GM04504 (cell line): ENCODE results near the gene INIP.
A peak's percentile ranks its signal among the peaks of the same experiment; 100 is the strongest.

Experiments
- DNase-seq: peaks from one replicate; pipeline ENCODE4 v3.0.0-alpha.2; 2012; ENCODE audit warnings: low read depth

INIP gene, protein sequence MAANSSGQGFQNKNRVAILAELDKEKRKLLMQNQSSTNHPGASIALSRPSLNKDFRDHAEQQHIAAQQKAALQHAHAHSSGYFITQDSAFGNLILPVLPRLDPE

DNA sequence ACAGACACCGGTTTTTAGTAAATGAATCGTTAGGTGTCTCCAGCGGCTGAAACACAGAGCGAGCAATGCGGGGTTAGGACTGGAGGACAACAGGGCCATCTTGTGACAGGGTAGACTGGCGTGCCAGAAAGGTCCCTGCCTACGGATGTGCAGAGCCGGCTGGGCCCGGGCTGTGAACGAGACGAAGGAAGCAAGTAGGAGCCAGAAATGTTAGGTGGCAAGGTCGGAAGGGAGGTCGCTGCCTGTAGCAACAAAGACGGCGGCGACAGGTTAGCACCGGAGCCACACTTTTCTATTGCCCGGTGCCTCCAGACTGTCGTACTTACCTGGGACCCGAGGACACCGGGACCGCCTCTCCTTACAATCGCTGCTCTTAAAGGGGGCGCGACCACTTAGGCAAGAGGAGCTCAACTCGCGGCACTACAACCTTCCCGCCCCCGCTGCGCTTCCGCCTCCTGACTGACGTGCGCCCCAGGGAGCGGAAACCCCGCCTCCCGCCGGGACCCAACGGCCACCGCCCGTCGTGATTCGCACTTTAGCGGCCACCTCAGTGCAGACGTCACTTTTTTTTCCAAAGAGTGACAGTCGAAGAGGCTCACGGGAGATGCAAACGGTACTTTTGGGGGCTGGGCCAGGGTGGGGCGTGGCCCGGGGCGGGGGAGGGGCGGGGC is at the start of gene INIP:
Gene INIP, minus strand, starts transcription at position 457 of the 671 bp plus-strand sequence. CDS start 1,632 bp downstream, outside the sequence.
- DNase-seq, result peak; percentile 91

DNA sequence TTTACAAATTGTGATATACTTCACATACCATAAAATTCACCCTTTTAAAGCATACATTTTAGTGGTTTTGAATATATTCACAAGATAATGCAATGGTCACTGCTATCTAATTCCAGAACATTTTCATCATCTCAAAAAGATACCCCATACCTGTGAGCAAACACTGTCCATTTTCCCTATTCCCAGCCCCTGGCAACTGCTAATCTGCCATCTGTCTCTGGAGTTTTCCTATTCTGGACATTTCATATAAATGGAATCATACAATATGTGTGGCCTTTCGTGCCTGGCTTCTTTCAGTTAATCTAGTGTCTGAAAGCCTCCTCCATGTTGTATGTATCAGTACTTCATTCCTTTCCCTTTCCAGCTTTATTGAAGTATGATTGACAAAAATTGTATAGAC is 47.4 kb upstream of the INIP start:
- no peak for DNase-seq

DNA sequence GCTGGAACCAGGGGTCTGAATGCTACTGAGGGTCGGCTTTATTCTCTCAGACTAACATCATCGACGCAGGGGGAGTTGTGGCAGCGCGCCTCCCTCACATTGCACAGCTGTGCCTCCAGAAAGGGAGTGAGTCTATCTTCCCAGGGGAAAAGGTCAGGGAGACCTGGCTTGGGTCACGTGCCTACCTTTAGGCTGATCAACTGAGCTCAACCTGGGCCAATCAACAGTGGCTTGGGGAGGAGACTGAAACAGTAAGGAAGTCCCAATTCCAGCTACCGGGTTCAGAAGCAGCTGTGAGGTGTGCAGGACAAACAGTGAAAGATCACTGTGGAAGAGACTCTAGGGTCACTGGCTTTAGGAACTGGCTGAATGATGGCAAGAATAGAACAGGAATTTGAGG is 46.9 kb upstream of the INIP start:
- no peak for DNase-seq

DNA sequence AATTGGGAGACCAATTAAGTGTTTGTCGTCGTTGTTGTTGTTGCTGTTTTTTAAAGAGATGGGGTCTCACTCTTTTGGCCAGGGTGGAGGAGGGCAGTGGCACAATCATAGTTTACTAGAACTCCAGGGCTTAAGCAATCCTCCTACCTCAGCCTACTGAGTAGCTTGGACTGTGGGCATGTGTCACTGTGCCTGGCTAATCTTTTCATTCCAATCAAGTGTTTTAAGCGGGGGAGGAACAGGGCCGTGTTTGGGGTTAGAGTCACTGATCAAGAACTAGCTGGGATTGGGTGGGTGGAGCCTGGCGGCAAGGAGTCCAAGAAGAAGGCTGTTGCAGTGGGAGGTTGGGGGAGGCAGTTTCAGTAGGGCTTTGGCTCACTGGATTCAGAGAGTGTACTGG is 46.4 kb upstream of the INIP start:
- no peak for DNase-seq

DNA sequence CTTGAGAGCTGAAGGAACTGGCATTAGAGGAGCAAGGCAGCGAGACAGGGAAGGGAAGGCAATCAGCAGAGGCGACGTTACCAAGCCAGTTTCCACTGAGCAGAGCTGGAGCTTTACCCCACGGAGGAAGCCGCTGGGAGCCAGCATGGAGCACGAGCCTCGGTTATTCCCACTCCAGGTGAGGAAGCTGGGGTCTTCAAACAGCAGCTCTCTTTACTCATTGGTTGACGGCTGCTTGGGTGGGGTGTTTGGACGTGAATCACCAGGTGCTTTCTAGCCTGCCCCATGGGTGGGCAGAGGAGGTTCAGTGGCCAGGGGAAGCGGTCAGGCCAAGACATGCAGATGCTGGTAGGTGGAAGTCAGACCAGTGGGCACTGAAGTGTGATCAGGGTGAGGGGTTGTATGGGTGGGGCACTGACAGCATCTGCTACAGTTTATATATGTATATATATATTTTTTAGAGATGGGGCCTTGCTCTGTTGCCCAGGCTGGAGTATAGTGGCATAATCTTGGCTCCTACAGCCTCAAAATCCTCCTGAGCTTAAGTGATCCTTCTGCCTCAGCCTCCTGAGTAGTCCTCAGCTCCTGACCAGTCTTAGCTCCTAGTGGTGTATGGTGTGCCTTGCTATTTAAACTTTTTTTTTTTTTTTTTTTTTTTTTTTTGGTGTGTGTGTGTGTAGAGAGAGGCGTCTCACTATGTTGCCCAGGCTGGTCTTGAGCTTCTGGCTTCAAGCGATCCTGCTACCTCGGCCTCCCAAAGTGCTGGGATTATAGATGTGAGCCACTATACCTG is 45.0 kb upstream of the INIP start:
- no peak for DNase-seq

DNA sequence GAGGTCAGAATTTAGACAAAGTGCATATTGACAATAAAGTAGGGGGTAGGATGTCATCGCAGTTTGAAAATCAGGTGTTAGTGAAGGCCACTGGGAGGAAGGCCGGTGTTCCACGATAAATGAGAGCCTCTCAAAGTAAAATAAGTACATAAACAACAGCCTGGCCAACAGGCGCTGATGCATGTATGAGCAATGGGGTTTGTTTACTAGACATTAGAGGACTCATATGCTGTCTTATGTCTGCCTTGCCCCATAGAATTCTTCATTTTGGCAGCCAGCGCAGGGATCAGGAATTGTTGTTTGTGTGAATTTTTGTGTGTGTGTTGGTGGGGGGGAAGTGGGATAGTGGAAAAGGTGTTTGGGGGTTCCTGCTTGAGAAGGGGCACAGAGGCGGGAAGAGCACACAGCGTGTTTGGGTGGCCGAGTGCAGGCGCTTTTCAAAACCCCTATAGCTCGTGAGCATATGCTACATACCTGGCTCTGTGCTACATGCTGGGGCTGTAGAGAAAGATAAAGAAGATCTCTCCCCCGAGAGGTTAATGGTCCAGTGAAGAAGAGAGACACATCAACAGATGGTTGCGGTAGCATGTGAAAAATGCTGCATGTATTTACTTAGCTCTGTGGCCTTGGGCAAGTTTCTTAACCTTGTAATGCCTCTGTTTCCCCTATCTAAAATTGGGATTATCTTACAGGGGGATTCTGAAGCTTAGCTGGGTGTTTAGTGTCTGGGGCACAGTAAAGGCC is 44.2 kb upstream of the INIP start:
- DNase-seq, result no peak

DNA sequence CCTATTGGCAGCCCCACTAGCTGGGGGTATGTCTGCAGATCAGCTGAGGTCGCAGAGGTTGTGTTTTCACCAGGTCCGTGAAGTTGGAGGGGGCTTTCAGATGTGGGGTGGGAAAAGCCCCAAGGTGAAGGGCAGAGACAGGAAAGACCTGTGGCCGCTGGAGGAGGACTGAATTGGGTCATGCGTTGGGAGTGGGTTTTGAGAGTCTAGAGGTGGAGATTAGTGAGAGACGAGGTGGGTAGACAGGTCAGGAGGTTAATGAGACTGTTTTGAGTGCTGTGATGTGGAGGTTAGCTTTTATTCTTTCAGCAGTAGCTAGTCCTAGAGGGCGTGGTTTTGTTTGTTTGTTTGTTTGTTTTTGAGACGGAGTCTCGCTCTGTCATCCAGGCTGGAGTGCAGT is 42.9 kb upstream of the INIP start:
- DNase-seq, result no peak

DNA sequence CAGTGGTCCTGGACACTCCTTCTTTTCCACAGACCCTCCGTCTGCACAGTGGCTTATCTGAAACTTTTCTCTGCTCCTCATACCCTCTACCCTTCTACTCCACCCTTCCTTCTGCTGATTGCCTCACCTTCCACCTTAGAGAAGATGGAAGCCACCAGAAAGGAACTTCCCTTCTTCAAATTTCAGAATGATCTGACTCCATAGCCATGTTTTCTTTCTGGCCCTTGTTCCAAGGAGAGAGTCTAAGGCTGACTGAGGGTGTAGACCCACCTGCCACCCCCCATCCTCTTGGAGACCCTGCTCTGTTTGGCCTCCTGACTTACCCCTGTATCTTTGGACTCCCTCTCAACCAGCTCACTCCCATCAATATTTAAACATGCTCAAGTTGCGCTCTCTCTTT is 40.0 kb upstream of the INIP start:
- no peak for DNase-seq

DNA sequence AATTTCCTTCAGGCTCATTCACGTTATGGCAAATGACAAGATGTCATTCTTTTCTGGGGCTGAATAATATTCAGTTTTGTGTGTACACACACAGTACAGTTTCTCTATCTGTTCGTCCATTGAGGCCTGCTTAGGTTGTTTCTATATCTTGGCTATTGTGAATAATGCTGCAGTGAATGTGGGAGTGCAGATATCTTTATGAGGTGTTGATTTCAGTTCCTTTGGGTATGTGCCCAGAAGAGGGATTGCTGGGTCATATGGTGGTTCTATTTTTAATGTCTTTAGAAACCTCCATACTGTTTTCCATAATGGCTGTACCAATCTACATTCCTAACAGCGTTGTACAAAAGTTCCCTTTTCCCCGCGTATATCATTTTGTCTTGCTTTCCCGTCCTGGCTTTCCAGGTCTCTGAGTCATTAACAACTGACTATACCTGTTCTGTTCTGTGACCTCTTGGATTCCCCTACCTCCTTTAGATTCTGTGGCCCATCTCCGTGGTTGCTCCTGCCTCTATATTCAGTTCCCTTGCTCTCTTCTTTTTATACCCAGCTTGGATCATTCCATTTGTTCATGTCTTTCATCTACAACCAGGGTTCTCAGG is 39.5 kb upstream of the INIP start:
- DNase-seq, result no peak

DNA sequence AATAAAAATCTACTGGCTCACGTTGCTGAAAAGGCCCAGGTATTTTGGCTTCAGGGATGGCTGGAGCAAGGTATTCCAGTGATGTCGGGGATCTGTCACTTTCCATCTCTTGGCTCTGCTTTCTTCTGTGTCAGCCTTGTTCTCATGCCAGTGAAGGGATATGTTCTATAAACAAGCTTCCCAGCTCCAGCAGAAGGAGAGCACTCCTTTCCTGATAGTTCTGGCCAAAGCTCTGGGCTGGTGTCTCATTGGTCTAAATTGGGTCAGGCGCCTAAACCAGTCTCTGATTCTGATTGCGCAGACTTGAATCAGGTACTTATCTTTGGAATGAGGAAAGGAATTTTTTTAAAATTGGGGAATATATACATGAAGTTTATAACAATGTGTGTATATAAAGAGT is 37.8 kb upstream of the INIP start:
- no peak for DNase-seq

DNA sequence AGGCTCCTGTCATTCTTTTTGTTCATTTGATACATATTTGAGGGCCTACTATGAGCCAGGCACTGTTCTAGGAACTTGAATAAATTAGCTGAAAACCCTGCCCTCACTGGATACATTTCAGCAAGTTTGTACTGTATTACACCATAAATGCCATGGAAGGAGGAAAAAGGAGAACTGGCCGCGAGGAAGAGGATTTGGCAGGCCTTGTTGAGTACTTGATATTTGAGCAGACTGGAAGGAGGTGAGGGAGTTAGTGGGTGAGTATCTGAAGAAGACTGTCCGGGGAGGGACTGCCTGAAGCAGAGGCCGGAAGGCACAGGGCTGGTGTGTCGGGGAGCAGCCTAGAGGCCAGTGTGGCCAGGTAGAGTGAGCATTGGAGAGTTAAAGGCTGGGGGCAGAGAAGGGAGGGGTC is 37.1 kb upstream of the INIP start:
- DNase-seq, result no peak

DNA sequence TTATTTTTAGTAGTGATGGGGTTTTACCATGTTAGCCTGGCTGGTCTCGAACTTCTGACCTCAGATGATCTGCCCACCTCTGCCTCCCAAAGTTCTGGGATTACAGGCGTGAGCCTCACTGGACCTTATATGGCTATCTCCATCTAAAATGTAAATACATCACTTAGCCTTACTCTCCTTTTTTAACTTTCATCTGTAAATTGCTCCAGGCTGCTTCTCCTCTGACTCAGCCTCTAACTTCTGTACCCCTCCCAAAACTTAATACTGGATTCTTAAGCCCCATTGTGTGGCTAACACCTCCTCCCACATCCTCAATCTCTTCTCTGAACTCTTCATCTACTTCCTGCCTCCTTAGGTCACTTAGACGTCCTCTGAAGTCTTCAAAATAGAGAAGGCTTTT is 36.7 kb upstream of the INIP start:
- no peak for DNase-seq

DNA sequence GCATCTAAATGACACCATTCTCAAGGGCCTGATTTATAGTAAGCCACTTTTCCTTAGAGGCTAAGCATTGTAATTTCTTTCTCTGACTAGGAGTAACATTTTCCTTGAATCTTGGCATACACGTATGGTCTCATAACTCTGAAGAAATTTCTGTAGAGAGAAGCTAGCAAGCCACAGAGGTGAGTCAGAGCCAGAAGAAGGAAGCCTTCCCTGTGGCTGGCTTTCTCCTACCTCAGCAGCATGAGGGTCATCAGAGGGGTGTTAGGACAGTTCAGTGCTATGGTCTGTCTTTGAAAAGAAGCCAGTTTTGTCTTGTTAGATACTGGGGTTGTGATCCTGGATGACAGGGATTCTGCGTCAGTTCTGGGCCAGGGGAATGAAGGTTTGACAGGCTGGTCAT is 35.8 kb upstream of the INIP start:
- DNase-seq, result peak; percentile 55

DNA sequence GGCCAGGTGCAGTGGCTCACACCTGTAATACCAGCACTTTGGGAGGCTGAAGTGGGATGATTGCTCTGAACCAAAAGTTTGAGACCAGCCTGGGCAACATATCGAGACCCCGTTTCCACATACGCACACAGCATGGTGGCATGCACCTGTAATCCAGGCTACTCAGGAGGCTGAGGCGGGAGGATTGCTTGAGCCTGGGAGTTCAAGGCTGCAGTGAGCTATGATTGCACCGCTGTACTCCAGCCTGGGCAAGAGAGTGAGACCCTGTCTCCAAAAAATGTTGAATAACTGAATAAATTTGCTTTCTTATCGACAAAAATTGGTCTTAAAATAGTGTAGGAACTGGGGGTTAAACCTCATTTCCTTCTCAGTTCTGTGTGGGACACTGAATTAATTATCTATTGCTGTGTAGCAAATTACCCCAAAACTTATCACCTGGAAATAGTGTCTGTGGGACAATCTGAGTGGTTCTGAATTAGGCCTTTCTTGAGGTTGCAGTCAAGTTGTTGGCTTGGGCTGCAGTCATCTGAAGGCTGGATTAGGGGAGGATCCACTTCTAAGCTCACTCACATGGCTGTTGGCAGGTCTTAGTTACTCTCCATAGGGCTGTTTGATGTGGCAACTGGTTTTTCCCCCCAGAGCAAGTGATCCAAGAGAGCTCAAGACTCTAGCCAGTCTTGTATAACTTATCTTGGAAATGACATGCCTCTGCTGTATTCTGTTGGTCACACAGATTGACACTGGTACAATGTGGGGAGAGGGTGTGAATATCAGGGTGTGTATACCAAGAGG is 34.6 kb upstream of the INIP start:
- no peak for DNase-seq

DNA sequence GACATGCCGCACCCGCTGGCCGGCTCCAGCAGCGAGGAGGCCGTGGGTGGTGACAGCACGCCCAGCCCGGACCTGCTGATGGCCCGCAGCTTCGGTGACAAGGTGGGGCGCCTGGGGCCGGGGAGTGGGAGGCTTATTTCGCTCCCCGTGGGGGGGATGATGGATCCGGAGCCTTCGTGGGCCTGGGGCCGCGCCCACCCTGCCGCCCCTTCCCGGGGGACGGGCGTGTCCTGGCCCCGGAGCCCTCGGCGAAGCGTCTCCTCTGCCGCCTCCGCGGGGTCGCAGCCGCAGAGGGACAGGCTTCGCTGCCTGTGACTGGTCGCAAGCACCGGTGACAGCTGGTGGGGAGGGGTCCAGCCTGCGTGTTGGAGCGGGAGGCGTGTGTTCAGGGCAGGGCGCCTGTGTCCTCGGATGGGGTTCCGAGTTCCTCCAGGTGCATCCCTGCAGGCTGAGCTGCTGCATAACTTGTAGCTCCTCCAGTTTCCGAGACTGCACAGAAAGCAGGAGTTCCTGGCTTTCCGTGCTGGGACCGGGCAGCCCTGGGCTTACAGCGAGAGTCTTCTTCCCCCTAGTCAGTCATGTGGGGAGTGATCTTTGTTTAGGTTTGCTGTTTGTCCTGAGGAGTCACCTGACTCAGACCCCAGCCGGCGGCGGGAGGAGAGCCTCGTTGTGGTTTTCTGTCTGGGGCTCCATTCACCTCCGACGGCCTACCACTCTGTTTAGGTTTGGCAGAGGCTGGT is 33.3 kb upstream of the INIP start:
- no peak for DNase-seq

DNA sequence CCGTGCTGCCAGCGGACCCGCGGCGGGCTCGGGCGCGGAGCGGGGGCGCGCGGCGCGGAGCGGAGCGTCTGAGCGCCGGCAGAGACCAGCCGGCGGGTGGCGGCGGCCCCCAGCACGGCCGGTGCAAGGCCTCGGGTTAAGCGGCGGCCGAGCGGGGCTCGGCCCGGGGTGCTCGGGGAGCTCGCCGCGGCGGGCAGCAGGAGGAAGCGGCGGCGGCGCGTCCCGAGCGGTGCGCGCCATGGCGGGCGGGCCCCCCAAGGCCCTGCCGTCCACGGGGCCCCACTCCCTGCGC is 32.8 kb upstream of the INIP start:
- DNase-seq, result no peak

DNA sequence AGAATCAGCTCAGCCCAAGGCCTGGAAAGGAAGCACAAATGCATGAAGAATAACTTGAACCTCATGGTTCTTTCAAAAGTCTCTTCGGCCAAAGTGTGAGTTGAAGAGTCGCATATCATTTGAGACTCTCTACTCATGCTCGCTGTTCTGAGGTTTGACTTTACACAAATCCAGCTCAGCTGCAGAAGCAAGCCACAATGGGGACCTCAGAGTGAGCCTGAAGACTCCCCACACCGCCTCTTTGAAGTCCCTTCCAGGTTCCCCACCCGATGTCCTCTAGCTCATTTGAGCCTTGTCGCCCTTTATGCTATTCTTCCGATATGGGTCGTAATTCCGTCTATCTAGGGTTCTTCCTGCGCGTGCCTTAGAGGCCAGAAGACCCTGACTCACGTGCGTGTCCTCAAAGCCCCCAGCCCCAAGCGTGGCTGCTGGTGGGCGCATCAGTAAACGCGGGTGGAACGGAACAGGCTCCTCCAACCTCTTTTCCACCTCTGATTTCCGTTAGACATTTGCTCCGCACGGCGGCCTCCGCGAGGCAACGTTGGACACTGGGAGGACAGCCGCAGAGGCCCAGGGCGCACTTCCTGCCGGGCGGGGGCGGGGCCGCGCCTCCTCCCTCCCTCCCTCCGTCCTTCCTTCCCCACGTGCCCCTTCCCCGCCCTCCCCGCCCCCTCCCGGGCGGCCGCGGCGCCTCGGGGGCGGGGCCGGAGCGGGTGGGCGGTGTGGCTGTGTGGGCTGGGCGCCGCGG is 32.3 kb upstream of the INIP start, which contains the start of gene SNX30:
Gene SNX30, plus strand, starts transcription at position 745 of the 748 bp plus-strand sequence. CDS start 242 bp downstream, outside the sequence.
- DNase-seq, result peak; percentile 88

DNA sequence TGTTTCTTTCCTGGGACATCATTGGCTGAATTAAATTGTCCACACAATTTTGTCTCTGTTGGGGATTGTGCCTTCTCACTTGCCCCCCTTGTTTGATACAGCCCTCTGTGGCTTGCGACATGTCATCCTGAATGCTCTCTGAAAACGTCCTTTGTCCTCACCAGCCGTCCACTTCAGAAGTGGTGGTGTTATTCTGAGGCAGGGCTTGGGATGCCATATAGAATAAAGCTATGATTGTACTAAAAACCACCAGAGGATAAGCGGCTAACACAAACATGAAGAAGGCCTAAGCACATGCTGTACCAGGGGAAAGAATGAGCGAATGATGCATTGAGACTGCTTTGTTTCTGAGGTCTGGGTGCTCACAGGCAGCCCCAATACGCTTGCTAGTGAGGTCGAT is 29.2 kb upstream of the INIP start:
- DNase-seq, result no peak

DNA sequence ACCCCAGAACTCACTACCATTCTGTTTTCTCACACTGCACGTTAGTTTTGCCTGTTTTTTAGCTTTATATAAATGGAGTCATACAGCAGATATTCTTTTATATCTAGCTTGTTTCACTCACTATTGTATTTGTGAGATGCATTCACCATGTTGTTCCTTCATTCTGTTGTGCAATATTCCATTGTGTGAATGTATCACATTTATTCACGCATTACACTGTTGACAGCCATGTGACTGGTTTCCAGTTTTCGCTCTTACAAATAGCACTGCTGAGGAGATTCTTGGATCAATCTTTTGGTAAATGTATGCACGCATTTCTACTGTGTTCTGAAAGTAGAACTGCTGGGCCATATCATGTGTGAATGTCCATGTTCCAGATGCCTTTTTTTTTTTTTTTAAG is 26.3 kb upstream of the INIP start:
- DNase-seq, result no peak

DNA sequence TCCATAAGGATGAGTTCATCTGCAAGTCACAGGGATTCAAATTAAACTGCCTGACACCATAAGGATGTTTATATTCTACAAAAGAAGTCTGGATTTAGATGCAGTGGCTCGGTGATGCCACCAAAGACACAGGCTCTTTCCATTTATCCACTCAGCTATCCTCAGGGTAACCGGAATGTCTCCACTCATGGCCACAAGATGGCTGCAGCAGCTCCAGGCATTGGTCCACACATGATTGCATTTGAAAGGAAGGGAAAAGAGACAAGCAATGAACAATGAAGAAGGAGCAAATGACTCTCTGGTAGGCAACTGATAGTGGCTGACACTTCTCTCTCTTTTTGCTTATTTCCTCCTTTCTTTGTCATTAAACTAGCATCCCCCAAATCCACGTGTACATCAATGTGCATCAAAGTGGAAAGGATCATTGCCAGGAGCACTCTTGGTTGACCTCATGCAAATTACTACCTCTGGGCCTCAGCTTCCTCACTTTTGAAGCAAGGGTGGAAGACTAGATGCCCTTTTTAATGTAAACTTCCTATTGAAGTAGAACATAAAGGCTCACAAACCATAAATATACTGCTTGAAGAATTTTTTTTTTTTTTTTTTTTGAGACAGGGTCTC is 25.4 kb upstream of the INIP start:
- no peak for DNase-seq
